GM12878 (cell line): Measurements from ENCODE around the gene ANO9. TPM values are rescaled to one million over a fixed set of nuclear protein-coding genes. Genes with fewer than 3 reads are reported as not detected.

Source experiments
- ATAC-seq: fragments of 200-7000 bp; cut with Tn5 transposase; 3 replicates; pipeline ENCODE4 v1.9.1; 2020; ENCODE audit warnings: mild to moderate bottlenecking, moderate library complexity
- BruUV-seq: library from RNA; stranded (reverse); fragments of 400-500 nt; replicated peaks from 2 replicates; lab custom pipeline; 2021; lab: Mats Ljungman, UMichigan
- CTCF ChIA-PET: fragments of 300-600 bp; sonication (Branson Sonifier 250); formaldehyde crosslinking; extraction: SDS; loops from one replicate; lab custom pipeline; 2021; ENCODE audit warnings: inconsistent platforms; lab: Yijun Ruan, JAX
- POLR2A ChIA-PET: fragments of 350-600 bp; formaldehyde crosslinking; extraction: SDS; loops from one replicate; lab custom pipeline; 2021; ENCODE audit warnings: inconsistent platforms; lab: Charles Lee
- RAD21 ChIA-PET: fragments of 300-600 bp; sonication (Branson Sonifier 250); formaldehyde crosslinking; loops from one replicate; lab custom pipeline; 2023; ENCODE audit warnings: antibody characterized with exemption; ENCODE audit not compliant: unreplicated experiment; lab: Charles Lee
- SMC1A ChIA-PET: fragments of 300-600 bp; sonication (Branson Sonifier 250); formaldehyde crosslinking; loops from one replicate; lab custom pipeline; 2023; ENCODE audit not compliant: unreplicated experiment, uncharacterized antibody; lab: Charles Lee
- DNase-seq: peaks from one replicate; pipeline ENCODE4 v3.0.0-alpha.2; 2011; ENCODE audit warnings: low read depth, low spot score
- FAIRE-seq: peaks from 3 replicates; lab custom pipeline; 2011; peaks lifted over from hg19 to GRCh38; lab: Jason Lieb, UNC
- H2AFZ ChIP-seq: 2 replicates; pipeline ENCODE4 v1.6.0; 2011; ENCODE audit warnings: low read depth, low read length, control low read depth; ENCODE audit not compliant: control insufficient read depth
- H3K27ac ChIP-seq: 2 replicates; pipeline ENCODE4 v1.5.1; 2011; ENCODE audit warnings: control low read depth; ENCODE audit not compliant: control insufficient read depth, insufficient read depth
- H3K27me3 ChIP-seq, 2 experiments: replicated peaks in 1 of 2; 2 replicates each; pipeline versions ENCODE4 v1.6.0 to v1.6.1; 2011; ENCODE audit warnings: low read length in 1 of 2; ENCODE audit not compliant: control insufficient read depth in 2 of 2, insufficient read depth in 2 of 2
- H3K36me3 ChIP-seq, 2 experiments: 2 replicates each; pipeline ENCODE4 v1.5.1; 2011; ENCODE audit warnings: low read length in 1 of 2; ENCODE audit not compliant: control insufficient read depth in 2 of 2, insufficient read depth in 2 of 2
- H3K4me1 ChIP-seq: 2 replicates; pipeline ENCODE4 v1.6.1; 2011; ENCODE audit warnings: mild to moderate bottlenecking, low read length, moderate library complexity, mixed read lengths; ENCODE audit not compliant: control insufficient read depth, insufficient read depth
- H3K4me2 ChIP-seq: 2 replicates; pipeline ENCODE4 v1.6.0; 2011; ENCODE audit warnings: control low read depth; ENCODE audit not compliant: control insufficient read depth, insufficient read depth
- H3K4me3 ChIP-seq: fragments of 200-600 bp; sonication (generic); 2 replicates; pipeline ENCODE4 v1.5.1; 2016
- H3K79me2 ChIP-seq: 2 replicates; pipeline ENCODE4 v1.6.0; 2011; ENCODE audit warnings: low read length; ENCODE audit not compliant: control insufficient read depth, insufficient read depth
- H3K9ac ChIP-seq: 2 replicates; pipeline ENCODE4 v1.8.0; 2011; ENCODE audit warnings: low read length, control low read depth, mixed read lengths; ENCODE audit not compliant: control insufficient read depth, insufficient read depth
- H3K9me3 ChIP-seq: replicated peaks from 3 replicates; pipeline ENCODE4 v1.5.1; 2011; ENCODE audit warnings: mild to moderate bottlenecking, low read length; ENCODE audit not compliant: control insufficient read depth, insufficient read depth
- H4K20me1 ChIP-seq: 2 replicates; pipeline ENCODE4 v1.6.0; 2011; ENCODE audit not compliant: control insufficient read depth, insufficient read depth
- BMI1 ChIP-seq: fragments of 450-650 bp; IDR thresholded peaks from 2 replicates; pipeline ENCODE4 v1.6.1; 2016; ENCODE audit warnings: mild to moderate bottlenecking, moderate library complexity, borderline replicate concordance
- CBX5 ChIP-seq: sonication (generic); IDR thresholded peaks from 2 replicates; pipeline ENCODE4 v1.6.1; 2016; ENCODE audit warnings: low read depth, moderate library complexity, mild to moderate bottlenecking, inconsistent platforms
- CHD2 ChIP-seq: IDR thresholded peaks from 2 replicates; pipeline ENCODE4 v1.6.1; 2011; ENCODE audit warnings: low read depth, low read length, improper control_type of control experiment, borderline replicate concordance
- CHD4 ChIP-seq: fragments of 200-600 bp; sonication (generic); IDR thresholded peaks from 2 replicates; pipeline ENCODE4 v1.6.1; 2016; ENCODE audit warnings: mild to moderate bottlenecking
- CREB1 ChIP-seq: IDR thresholded peaks from 2 replicates; pipeline ENCODE4 v1.6.1; 2012; ENCODE audit warnings: low read depth, mild to moderate bottlenecking, inconsistent platforms
- EED ChIP-seq: sonication (generic); IDR thresholded peaks from 2 replicates; pipeline ENCODE4 v1.6.1; 2016; ENCODE audit warnings: antibody characterized with exemption, low read depth
- EZH2 ChIP-seq: IDR thresholded peaks from 2 replicates; pipeline ENCODE4 v1.6.1; 2012; ENCODE audit warnings: low read depth, mild to moderate bottlenecking, control low read depth, inconsistent platforms, low read length, borderline replicate concordance; ENCODE audit not compliant: control insufficient read depth
- HSF1 ChIP-seq: fragments of 150-350 bp; IDR thresholded peaks from 2 replicates; pipeline ENCODE4 v1.6.1; 2014; ENCODE audit warnings: mild to moderate bottlenecking, low read depth, low read length
- MEF2A ChIP-seq: IDR thresholded peaks from 2 replicates; pipeline ENCODE4 v1.6.1; 2011; ENCODE audit warnings: low read depth, mild to moderate bottlenecking, low read length, moderate library complexity; ENCODE audit not compliant: insufficient read depth
- NBN ChIP-seq: fragments of 450-650 bp; IDR thresholded peaks from 2 replicates; pipeline ENCODE4 v1.6.1; 2016
- NR2F1 ChIP-seq: fragments of 450-650 bp; conservative IDR thresholded peaks from 2 replicates; pipeline ENCODE4 v1.6.1; 2017; ENCODE audit warnings: mild to moderate bottlenecking
- PKNOX1 ChIP-seq: fragments of 450-650 bp; IDR thresholded peaks from 2 replicates; pipeline ENCODE4 v1.6.1; 2016; ENCODE audit warnings: mild to moderate bottlenecking
- SP1 ChIP-seq: IDR thresholded peaks from one replicate; pipeline ENCODE4 v1.6.1; 2011; ENCODE audit warnings: low read depth, low read length
- SRF ChIP-seq, 2 experiments: IDR thresholded peaks; 2 replicates each; pipeline ENCODE4 v1.6.1; 2011; ENCODE audit warnings: low read depth in 2 of 2, low read length in 2 of 2, mild to moderate bottlenecking in 1 of 2, moderate library complexity in 1 of 2
- STAT3 ChIP-seq: IDR thresholded peaks from 2 replicates; pipeline ENCODE4 v1.6.1; 2011; ENCODE audit warnings: low read depth, low read length, improper control_type of control experiment
- USF1 ChIP-seq: IDR thresholded peaks from 2 replicates; pipeline ENCODE4 v1.6.1; 2011; ENCODE audit warnings: borderline replicate concordance, low read depth, mild to moderate bottlenecking, moderate library complexity, mixed read lengths, low read length; ENCODE audit not compliant: insufficient read depth; ENCODE audit errors: extremely low read length
- ZNF274 ChIP-seq: IDR thresholded peaks from one replicate; pipeline ENCODE4 v1.8.0; 2011; ENCODE audit not compliant: insufficient read length, insufficient read depth
- WGBS: methylation state at CpG from one replicate; pipeline ENCODE4 v1.1.6; 2016; ENCODE audit warnings: low lambda C conversion rate; ENCODE audit not compliant: insufficient replicate concordance, insufficient coverage; ENCODE audit errors: missing lambda C conversion rate; 5-methylcytosine and 5-hydroxymethylcytosine counted together
- in situ Hi-C: fragments of 300-500 bp; cut with MboI; formaldehyde crosslinking; loops from 9 replicates; pipeline ENCODE4 v1.14.3; 2018; ENCODE audit warnings: mixed read lengths
- intact Hi-C: fragments of 100-400 bp; cut with micrococcal nuclease; formaldehyde crosslinking; loops from one replicate; pipeline ENCODE4 v1.14.2; 2022; ENCODE audit not compliant: unreplicated experiment
- polyA plus RNA-seq, 11 experiments: library from polyadenylated mRNA; depleted of rRNA in 4 of 11; unstranded in 6 of 11; stranded (reverse) in 5 of 11; fragments of >200 nt; fragmentation: Nextera tagmentation in 4 of 11; fragmentation: Illumina TruSeq in 1 of 11; extraction: Ambion mirVana in 4 of 11; extraction: Trizol in 1 of 11; gene quantifications; 1 replicate in 1 of 11; 2 replicates in 10 of 11; pipeline versions ENCODE4 v1.2.1 to v1.2.3, GENCODE V29; 2011 to 2016; ENCODE audit warnings: inconsistent platforms in 2 of 11, missing spikeins in 2 of 11, low read depth in 1 of 11
- total RNA-seq, 4 experiments: library from RNA; depleted of rRNA in 3 of 4; stranded (reverse); fragments of >200 nt in 3 of 4; fragmentation: Illumina TruSeq in 1 of 4; extraction: Trizol in 1 of 4; gene quantifications; 2 replicates each; pipeline versions ENCODE4 v1.2.1 to v1.2.3, GENCODE V29; 2013 to 2021

Gene ANO9
- total and polyA plus RNA-seq, 10 of the 15 experiments (the other 5 are each of a cell fraction or from before 2014, with no cell fraction given) = 0.21 to 42.3 (median 12.0) TPM

- TF ChIP-seq USF1 (no peak), EZH2 (no peak), STAT3 (no peak), BMI1 (no peak), CHD4 (no peak)
These were observed 67.9 kb downstream of the ANO9 start (continued) for GRCh38 chr11:373716-374551.

GRCh38 chr11:372809-373715, 68.7 kb downstream of the ANO9 start:
- ChIA-PET SMC1A (no interaction called here), RAD21 (no interaction called here), CTCF (no interaction called here), POLR2A (no interaction called here)
- Histone ChIP-seq H4K20me1 (no peaks in the 10 kb centered on the region), H3K9ac (no peak overlapping the region), H3K4me1 (no peaks in the 10 kb centered on the region), H3K79me2 (no peaks in the 10 kb centered on the region), H3K27ac (no peak overlapping the region), H3K27me3 (peaks cover 4 to 7% of the 10 kb centered on the region in 2 experiments; a peak in 2 of 4 replicates), H3K36me3 (no peaks in the 10 kb centered on the region), H3K4me3 (no peak overlapping the region), H3K4me2 (no peak overlapping the region), H2AFZ (no peak overlapping the region), H3K9me3 (no peaks in the 10 kb centered on the region)
- no peak for ATAC-seq
- BruUV-seq = no TSS peak
- no peak for DNase-seq
- in situ Hi-C loops (no loop called here), intact Hi-C loops (no loop called here)
- FAIRE-seq = no peak
- 52% methylated on average over 34 of the region's 41 CpGs for WGBS
- TF ChIP-seq NBN (no peak), NR2F1 (no peak), CREB1 (no peak), HSF1 (no peak), ZNF274 (no peak), MEF2A (no peak), CHD2 (no peak), SRF (IDR thresholded peaks at IDR 0.05; ENCODE audit: low read depth in 2 of 2, low read length in 2 of 2) (no peak), CBX5 (no peak), SP1 (no peak), PKNOX1 (no peak), EED (no peak)
